D721Med (cell line): ENCODE measurements around the gene GIPC1.

ENCODE experiments used
- DNase-seq: peaks from one replicate; pipeline ENCODE4 v3.0.0; 2011; ENCODE audit warnings: low spot score; ENCODE audit not compliant: insufficient read length
- FAIRE-seq: peaks from 2 replicates; lab custom pipeline; 2011; peaks lifted over from hg19 to GRCh38; lab: Jason Lieb, UNC
- CTCF ChIP-seq: IDR thresholded peaks from 2 replicates; pipeline ENCODE4 v1.5.1; 2012; ENCODE audit warnings: mild to moderate bottlenecking, control low read depth; ENCODE audit not compliant: insufficient read depth; ENCODE audit errors: missing control alignments

The GIPC1 gene

DNA sequence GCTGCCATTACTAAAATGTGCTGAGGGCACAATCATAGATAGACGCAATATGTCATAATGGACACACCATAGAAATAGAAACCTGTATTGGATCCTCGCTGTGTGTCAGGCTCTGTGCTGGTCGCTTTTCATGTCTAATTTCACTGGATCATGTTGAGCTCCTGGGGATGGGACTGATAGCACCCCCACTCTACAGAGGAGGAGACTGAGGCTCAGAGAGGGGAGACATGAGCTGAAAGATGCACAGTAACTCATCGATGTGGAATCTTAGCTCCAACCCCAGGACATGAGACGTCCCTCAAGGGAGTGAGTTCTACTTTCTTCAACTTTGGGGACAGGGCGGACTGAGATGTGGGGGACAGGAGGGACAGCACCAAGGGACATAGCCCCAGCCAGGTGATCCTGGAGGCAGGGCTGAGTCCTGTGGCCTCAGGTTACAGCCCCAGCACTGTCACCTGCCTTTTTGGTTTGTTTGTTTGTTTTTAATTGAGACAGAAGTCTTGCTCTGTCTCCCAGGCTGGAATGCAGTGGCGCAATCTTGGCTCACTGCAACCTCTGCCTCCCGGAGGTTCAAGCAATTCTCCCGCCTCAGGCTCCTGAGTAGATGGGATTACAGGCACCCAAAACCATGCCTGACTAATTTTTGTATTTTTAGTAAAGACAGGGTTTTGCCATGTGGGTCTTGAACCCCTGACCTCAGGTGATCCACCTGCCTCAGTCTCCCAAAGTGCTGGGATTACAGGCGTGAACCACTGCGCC, 6.6 kb upstream of the GIPC1 start:
- no peak for FAIRE-seq
- DNase-seq = no peak

GRCh38 chr19:14497228-14497921, 1.4 kb upstream of the GIPC1 start:
- no peak for DNase-seq
- no peak for TF ChIP-seq CTCF
- no peak for FAIRE-seq

More for the DNA sequence above, 6.6 kb upstream of the GIPC1 start:
- no peak for TF ChIP-seq CTCF

- DNase-seq = no peak
- TF ChIP-seq CTCF = no peak
- no peak for FAIRE-seq
Measured at GRCh38 chr19:14496834-14497227, 904 bp upstream of the GIPC1 start.

- TF ChIP-seq CTCF = no peak
- FAIRE-seq (no peak), DNase-seq (no peak)
Measured at GRCh38 chr19:14495672-14496028, 277 bp downstream of the GIPC1 start.

DNA sequence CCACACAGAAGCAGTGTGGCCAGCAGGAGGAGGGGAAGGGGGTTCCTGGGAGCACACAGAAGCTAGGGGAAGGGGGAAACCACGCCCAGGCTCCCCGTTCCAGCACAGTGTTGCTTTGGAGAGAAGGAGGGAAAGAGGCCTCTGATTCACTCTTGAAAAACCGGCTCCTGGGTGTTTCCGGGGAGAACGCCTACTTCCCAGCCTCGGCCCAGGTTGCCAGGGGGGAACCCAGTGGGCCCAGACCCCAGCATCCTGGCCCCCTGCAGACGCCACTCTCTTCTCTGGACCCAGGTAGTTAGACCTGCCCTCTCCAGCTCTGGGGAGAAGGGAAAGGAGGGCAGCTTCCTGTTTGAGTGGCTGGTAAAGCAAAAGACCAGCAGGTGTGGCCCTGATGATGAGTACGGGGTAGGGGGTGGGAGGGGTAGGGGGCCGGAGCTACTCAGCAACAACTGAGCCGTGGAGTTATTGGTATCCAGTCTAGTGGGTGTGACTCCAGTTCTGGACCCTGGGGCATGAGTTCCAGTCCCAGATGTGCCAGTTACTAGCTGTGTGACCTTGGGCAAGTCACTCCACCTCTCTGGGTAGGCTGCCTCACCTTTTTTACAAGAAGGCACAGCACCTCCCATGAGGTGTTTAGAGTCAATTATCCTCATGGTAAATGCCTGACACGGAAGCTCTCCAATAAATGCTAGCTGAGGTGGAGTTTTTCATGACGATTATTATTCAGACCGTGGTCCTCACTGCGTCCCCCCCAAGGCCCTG, 836 bp downstream of the GIPC1 start:
- no peak for FAIRE-seq
- DNase-seq = no peak
- no peak for TF ChIP-seq CTCF

DNA sequence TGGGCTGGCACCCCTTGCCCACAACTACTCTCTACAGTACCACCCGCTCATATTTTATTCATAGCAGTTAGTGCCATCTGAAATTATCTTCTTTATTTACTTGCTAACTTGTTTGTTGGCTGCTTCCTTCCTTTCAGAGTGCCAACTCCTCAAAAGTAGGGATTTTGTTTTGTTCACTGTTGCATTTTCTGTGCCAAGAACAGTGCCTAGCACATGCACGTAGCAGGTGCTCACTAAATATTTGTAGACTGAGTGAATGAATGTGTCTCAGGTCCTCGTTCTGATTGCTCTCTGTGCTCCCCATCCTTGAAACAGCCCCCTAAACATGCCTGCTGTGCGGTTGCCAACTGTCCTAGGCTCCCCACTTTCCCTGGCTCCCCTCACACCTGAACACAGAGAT, 1.5 kb downstream of the GIPC1 start:
- no peak for DNase-seq
- TF ChIP-seq CTCF = no peak
- no peak for FAIRE-seq
